ENCODE data around the gene MAD2L2. TPM values are rescaled to one million over a fixed set of nuclear protein-coding genes. Genes with fewer than 3 reads are reported as not detected.

Gene MAD2L2
- total RNA-seq, 1 donor from 2014 or later: 111 TPM

DNA sequence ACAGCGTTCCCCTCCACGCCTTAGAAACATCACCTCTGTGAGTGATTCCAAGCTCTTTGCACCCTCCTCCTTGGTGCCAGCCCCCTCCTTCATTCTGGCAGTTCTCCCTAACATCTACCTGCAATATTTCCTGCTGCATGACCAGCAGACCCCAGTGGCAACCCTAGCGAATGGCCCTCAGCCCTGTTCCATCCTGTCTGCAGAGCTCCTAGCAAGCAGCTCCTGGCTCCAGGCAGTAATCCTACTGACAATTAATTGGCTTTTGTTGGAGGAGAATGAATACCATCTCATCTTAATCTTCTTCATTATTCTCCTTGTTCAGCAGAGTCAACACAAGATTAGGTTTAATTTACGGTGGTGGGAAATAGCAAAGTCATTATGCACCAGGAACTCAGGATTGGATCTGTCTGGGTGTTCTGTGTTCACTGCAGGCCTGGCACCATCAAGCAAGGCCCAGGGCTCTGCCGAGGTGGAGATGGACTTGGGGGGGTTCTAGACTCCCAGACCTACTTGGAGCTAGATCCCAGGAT lies 39.1 kb downstream of the MAD2L2 start:
- no peak overlapping the region for H3K27ac Mint-ChIP-seq (ENCODE audit: unreplicated experiment)
- H3K9me3 Mint-ChIP-seq: no peaks in the 10 kb centered on the region
- no peak for DNase-seq (ENCODE audit: low read depth, low spot score)
- no peaks in the 10 kb centered on the region for H3K36me3 Mint-ChIP-seq (ENCODE audit: low read depth)
- TF ChIP-seq, protein P1, sequence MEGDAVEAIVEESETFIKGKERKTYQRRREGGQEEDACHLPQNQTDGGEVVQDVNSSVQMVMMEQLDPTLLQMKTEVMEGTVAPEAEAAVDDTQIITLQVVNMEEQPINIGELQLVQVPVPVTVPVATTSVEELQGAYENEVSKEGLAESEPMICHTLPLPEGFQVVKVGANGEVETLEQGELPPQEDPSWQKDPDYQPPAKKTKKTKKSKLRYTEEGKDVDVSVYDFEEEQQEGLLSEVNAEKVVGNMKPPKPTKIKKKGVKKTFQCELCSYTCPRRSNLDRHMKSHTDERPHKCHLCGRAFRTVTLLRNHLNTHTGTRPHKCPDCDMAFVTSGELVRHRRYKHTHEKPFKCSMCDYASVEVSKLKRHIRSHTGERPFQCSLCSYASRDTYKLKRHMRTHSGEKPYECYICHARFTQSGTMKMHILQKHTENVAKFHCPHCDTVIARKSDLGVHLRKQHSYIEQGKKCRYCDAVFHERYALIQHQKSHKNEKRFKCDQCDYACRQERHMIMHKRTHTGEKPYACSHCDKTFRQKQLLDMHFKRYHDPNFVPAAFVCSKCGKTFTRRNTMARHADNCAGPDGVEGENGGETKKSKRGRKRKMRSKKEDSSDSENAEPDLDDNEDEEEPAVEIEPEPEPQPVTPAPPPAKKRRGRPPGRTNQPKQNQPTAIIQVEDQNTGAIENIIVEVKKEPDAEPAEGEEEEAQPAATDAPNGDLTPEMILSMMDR (conservative IDR thresholded peaks at IDR 0.05): no peak
- H3K4me3 Mint-ChIP-seq: no peak overlapping the region
- H3K4me1 Mint-ChIP-seq: no peaks in the 10 kb centered on the region
- peaks cover 28% of the 10 kb centered on the region for H3K27me3 Mint-ChIP-seq (ENCODE audit: low read depth)

DNA sequence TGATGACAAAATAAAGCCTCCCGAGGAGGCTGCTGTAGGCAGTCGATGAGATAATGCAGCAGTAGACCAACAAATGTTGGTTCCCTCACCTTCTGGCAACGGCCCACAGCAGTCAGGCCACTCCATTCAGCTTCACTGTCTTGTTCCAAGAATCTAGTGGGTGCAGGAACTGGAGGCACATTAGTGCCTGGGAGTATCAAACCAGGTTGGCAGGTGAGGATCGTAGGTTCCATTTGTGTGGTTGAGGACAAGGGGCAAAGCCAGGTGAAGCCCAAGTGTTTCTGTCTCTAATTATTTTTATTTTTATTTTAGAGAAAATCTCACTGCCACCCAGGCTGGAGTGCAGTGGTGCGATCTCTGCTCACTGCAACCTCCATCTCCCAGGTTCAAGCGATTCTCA lies 40.0 kb downstream of the MAD2L2 start:
- Mint-ChIP-seq H3K36me3 (ENCODE audit: low read depth) (no peaks in the 10 kb centered on the region), H3K4me3 (no peak overlapping the region), H3K9me3 (no peaks in the 10 kb centered on the region), H3K27ac (ENCODE audit: unreplicated experiment) (no peak overlapping the region), H3K27me3 (ENCODE audit: low read depth) (peaks cover 32% of the 10 kb centered on the region), H3K4me1 (no peaks in the 10 kb centered on the region)
- no peak for DNase-seq (ENCODE audit: low read depth, low spot score)
- TF ChIP-seq, protein P1 (conservative IDR thresholded peaks at IDR 0.05): no peak

DNA sequence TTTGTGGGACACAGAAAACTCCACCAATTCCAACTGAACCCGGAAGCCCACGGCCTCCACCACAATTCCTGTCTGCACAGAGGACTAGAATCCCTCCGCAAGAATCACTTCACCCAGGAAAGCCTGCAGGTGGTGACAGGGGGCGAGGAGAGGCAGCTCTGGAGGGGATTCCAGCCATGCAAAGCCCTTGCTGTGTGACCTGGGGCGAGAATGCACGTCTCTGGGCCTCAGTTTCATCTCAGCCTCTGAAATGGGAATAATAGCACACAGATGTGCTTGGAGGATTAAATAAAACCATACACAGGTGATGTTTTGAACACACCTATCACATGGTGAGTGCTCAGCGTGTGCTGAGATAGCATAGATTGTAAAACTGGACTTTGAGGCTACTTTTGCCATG lies 40.8 kb downstream of the MAD2L2 start:
- no peak for DNase-seq (ENCODE audit: low read depth, low spot score)
- Mint-ChIP-seq H3K9me3 (no peaks in the 10 kb centered on the region), H3K4me1 (no peaks in the 10 kb centered on the region), H3K36me3 (ENCODE audit: low read depth) (no peaks in the 10 kb centered on the region), H3K27ac (ENCODE audit: unreplicated experiment) (no peak overlapping the region), H3K27me3 (ENCODE audit: low read depth) (peaks cover 32% of the 10 kb centered on the region), H3K4me3 (no peak overlapping the region)
- TF ChIP-seq, protein P1 (conservative IDR thresholded peaks at IDR 0.05): no peak

DNA sequence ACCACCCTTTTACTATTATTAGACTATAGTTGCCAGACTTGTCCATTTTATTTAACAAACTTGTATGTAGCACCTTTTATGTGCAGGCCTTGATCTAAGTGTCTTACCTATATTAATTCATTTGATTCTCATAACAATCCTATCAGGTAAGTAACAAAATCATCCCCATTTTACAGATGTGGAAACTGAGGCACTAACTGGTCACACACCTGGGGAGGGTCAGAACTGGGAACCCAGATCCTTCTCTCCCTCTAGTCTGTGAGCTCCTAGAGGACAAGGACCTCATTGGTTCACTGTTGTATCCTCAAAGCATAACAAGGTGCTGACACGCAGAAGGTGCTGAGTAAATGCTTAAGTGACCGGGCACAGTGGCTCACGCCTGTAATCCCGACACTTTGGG lies 41.6 kb downstream of the MAD2L2 start:
- no peaks in the 10 kb centered on the region for H3K9me3 Mint-ChIP-seq
- H3K27ac Mint-ChIP-seq (ENCODE audit: unreplicated experiment): no peak overlapping the region
- no peak for DNase-seq (ENCODE audit: low read depth, low spot score)
- no peaks in the 10 kb centered on the region for H3K36me3 Mint-ChIP-seq (ENCODE audit: low read depth)
- TF ChIP-seq, protein P1 (conservative IDR thresholded peaks at IDR 0.05): no peak
- no peak overlapping the region for H3K4me3 Mint-ChIP-seq
- no peaks in the 10 kb centered on the region for H3K4me1 Mint-ChIP-seq
- peaks cover 32% of the 10 kb centered on the region for H3K27me3 Mint-ChIP-seq (ENCODE audit: low read depth)

DNA sequence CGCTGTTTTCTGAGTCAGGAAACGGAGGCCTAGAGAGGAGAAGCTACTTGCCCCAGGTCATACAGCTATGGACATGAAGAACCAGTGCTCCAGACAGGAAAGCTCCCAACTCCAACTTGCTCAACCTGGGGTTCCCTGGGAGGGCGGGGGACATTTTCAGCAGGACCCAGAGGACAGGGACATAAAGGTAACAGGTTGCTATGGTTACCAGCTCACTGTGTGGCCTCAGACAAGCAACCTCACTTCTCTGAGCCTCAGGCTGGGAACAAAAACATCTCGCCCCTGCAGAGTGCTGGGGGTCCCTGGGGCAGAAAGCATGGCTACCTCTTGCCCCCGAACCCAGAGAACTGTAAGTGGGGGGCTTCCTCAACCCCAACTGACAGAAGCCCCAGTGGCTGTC lies 42.8 kb downstream of the MAD2L2 start:
- no peak overlapping the region for H3K4me3 Mint-ChIP-seq
- no peaks in the 10 kb centered on the region for H3K4me1 Mint-ChIP-seq
- no peak for DNase-seq (ENCODE audit: low read depth, low spot score)
- H3K27me3 Mint-ChIP-seq (ENCODE audit: low read depth): peaks cover 26% of the 10 kb centered on the region
- TF ChIP-seq, protein P1 (conservative IDR thresholded peaks at IDR 0.05): no peak
- H3K27ac Mint-ChIP-seq (ENCODE audit: unreplicated experiment): no peak overlapping the region
- no peaks in the 10 kb centered on the region for H3K9me3 Mint-ChIP-seq
- no peaks in the 10 kb centered on the region for H3K36me3 Mint-ChIP-seq (ENCODE audit: low read depth)
